ENCODE measurements around the gene MT1A. TPM values are rescaled to one million over a fixed set of nuclear protein-coding genes. Genes with fewer than 3 reads are reported as not detected.

Gene MT1A
- total RNA-seq, 1 experiment from 2014 or later = not detected

DNA sequence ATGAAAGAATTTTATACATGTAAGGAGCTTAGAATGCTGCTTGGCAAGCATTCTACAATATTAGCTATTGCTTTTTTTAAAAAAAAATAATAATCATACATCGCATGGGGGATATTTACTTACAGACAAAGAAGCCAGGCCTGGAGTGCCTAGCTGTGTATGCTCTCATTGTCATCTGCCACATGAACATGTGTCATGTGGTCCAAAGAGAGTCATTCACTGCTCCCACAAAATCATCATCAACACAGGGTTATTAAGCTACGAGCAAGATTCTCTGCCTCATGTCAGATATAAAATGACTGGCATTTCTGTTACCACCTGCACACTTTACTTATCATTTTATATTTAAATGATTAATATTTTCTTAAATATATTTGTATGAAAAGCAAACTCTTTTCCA, 14.8 kb upstream of the MT1A start:
- CTCF ChIA-PET = interaction anchor here (0.5 kb wide), 1 partner anchor 287 kb away, joined by 4 read pairs; no protein-coding TSS in a partner anchor
- peaks cover 40% of the 10 kb centered on the region for H3K27me3 Mint-ChIP-seq (ENCODE audit: unreplicated experiment)
- BruUV-seq (replicated peaks) = no TSS peak

DNA sequence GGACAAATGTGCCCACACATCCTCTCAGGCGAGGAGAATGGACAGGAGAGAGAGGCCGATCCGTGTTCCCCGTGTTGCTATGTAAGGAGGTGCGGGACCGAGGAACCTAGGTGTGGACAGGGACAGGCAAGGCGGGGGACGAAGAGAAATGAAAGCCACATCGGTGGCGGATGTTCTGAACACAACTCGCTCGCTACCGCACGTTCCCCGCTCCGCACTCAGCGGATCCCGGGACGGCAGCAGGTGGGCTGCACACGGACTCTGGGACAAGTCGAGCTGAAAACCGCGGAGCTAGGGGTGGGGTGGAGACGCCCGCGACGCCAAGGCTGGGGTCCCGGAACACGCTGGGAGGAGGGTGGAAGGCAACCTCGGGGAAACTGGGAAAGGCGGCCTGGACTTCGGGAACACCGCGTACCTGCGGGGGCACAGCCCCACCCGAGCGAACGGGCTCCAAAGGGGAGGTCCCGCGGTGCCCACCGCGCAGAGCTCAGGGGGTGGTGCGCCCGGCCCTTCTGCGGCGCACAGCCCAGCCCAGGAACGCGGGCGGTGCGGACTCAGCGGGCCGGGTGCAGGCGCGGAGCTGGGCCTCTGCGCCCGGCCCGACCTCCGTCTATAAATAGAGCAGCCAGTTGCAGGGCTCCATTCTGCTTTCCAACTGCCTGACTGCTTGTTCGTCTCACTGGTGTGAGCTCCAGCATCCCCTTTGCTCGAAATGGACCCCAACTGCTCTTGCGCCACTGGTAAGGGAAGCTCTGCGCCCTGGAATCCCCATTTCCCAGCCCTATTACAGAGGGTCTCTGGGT, 13.1 kb upstream of the MT1A start, which contains the start of gene MT1E:
MT1E (plus strand) TSS at position 642 of the 803 bp plus-strand sequence; CDS start at position 713, 71 bp downstream.
- no TSS peak for BruUV-seq (replicated peaks)
- TF ChIP-seq, protein P1, sequence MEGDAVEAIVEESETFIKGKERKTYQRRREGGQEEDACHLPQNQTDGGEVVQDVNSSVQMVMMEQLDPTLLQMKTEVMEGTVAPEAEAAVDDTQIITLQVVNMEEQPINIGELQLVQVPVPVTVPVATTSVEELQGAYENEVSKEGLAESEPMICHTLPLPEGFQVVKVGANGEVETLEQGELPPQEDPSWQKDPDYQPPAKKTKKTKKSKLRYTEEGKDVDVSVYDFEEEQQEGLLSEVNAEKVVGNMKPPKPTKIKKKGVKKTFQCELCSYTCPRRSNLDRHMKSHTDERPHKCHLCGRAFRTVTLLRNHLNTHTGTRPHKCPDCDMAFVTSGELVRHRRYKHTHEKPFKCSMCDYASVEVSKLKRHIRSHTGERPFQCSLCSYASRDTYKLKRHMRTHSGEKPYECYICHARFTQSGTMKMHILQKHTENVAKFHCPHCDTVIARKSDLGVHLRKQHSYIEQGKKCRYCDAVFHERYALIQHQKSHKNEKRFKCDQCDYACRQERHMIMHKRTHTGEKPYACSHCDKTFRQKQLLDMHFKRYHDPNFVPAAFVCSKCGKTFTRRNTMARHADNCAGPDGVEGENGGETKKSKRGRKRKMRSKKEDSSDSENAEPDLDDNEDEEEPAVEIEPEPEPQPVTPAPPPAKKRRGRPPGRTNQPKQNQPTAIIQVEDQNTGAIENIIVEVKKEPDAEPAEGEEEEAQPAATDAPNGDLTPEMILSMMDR (IDR thresholded peaks at IDR 0.05; ENCODE audit: unreplicated experiment) = no peak
- DNase-seq = no peak
- intact Hi-C loops (cut with micrococcal nuclease; ENCODE audit: unreplicated experiment) = no loop called here
- H3K4me3 Mint-ChIP-seq (ENCODE audit: low read depth, unreplicated experiment) = peak within 1 kb of the TSS; percentile 84
- no peaks in the 10 kb centered on the region for H3K9me3 Mint-ChIP-seq (ENCODE audit: low read depth, unreplicated experiment)
- CTCF ChIA-PET = interaction anchor here (2.4 kb wide), 1 partner anchor 17 kb away, joined by 6 read pairs; the partner anchor contains the start of gene MT2A
- peak within 1 kb of the TSS; percentile 42 for H3K27ac Mint-ChIP-seq (ENCODE audit: unreplicated experiment)
- peaks cover 8% of the 10 kb centered on the region for H3K36me3 Mint-ChIP-seq (ENCODE audit: insufficient read depth, unreplicated experiment)
- peaks cover 39% of the 10 kb centered on the region for H3K27me3 Mint-ChIP-seq (ENCODE audit: unreplicated experiment)
- peaks cover 23% of the 10 kb centered on the region for H3K4me1 Mint-ChIP-seq (ENCODE audit: low read depth, unreplicated experiment)

More for the DNA sequence above, 14.8 kb upstream of the MT1A start:
- TF ChIP-seq, protein P1 (IDR thresholded peaks at IDR 0.05; ENCODE audit: unreplicated experiment) = no peak
- H3K27ac Mint-ChIP-seq (ENCODE audit: unreplicated experiment) = no peak overlapping the region
- no peak overlapping the region for H3K4me3 Mint-ChIP-seq (ENCODE audit: low read depth, unreplicated experiment)
- intact Hi-C loops (cut with micrococcal nuclease; ENCODE audit: unreplicated experiment) = no loop called here
- DNase-seq = no peak
- H3K36me3 Mint-ChIP-seq (ENCODE audit: insufficient read depth, unreplicated experiment) = peaks cover 8% of the 10 kb centered on the region
- H3K4me1 Mint-ChIP-seq (ENCODE audit: low read depth, unreplicated experiment) = peaks cover 23% of the 10 kb centered on the region
- no peaks in the 10 kb centered on the region for H3K9me3 Mint-ChIP-seq (ENCODE audit: low read depth, unreplicated experiment)

DNA sequence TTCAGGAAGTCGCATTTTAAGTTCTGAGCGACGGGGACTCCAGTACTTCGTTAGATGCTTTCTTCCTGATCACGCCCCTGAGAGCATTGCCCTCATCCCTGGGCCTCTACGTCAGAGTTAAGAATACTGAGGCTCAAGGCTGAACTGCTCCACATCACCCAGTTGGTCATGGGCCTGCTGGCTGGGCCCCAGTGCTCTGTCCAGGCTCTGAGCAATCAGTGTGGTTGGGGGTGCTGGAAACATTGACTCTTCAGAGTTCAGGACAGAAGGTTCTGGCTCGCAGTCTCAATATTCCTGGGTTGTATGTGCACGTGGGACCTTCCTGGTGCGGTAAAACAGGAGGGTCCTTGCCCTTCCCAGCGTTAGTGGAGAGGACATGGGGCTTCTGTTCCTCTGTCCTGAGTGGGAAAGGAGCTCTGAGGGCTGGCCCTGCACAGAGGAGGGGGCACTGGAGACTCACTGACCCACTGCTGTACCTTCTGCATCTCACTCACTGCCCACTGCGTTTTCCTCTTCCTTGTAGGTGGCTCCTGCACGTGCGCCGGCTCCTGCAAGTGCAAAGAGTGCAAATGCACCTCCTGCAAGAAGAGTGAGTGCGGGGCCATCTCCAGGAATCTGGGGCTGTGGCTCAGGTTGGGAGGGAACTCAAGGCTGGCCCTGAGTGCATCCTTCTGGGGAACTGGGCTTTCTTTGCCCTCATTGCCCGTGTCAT, 12.4 kb upstream of the MT1A start:
- CTCF ChIA-PET = interaction anchor here (2.4 kb wide), 1 partner anchor 18 kb away, joined by 6 read pairs; the partner anchor contains the start of gene MT2A
- Mint-ChIP-seq H3K9me3 (ENCODE audit: low read depth, unreplicated experiment) (no peaks in the 10 kb centered on the region), H3K27me3 (ENCODE audit: unreplicated experiment) (peaks cover 46% of the 10 kb centered on the region), H3K36me3 (ENCODE audit: insufficient read depth, unreplicated experiment) (peaks cover 8% of the 10 kb centered on the region), H3K27ac (ENCODE audit: unreplicated experiment) (no peak overlapping the region), H3K4me3 (ENCODE audit: low read depth, unreplicated experiment) (peak overlapping the region; percentile 84), H3K4me1 (ENCODE audit: low read depth, unreplicated experiment) (peaks cover 23% of the 10 kb centered on the region)
- DNase-seq = no peak
- TF ChIP-seq, protein P1 (IDR thresholded peaks at IDR 0.05; ENCODE audit: unreplicated experiment) = no peak
- no TSS peak for BruUV-seq (replicated peaks)
- intact Hi-C loops (cut with micrococcal nuclease; ENCODE audit: unreplicated experiment) = no loop called here

DNA sequence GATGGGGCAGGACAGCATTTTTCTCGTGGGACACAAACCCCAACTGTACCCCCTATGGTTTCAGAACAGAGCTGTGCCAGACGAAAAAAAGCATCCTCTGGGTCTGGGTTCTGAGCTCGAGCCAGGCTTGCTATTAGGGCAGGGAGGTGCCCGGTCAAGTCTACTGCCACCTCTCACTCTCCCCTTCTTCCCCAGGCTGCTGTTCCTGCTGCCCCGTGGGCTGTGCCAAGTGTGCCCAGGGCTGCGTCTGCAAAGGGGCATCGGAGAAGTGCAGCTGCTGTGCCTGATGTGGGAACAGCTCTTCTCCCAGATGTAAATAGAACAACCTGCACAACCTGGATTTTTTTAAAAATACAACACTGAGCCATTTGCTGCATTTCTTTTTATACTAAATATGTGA, 11.8 kb upstream of the MT1A start:
- Mint-ChIP-seq H3K4me1 (ENCODE audit: low read depth, unreplicated experiment) (peaks cover 26% of the 10 kb centered on the region), H3K36me3 (ENCODE audit: insufficient read depth, unreplicated experiment) (peaks cover 11% of the 10 kb centered on the region), H3K9me3 (ENCODE audit: low read depth, unreplicated experiment) (no peaks in the 10 kb centered on the region), H3K27ac (ENCODE audit: unreplicated experiment) (no peak overlapping the region), H3K4me3 (ENCODE audit: low read depth, unreplicated experiment) (no peak overlapping the region), H3K27me3 (ENCODE audit: unreplicated experiment) (peaks cover 52% of the 10 kb centered on the region)
- TF ChIP-seq, protein P1 (IDR thresholded peaks at IDR 0.05; ENCODE audit: unreplicated experiment) = no peak
- intact Hi-C loops (cut with micrococcal nuclease; ENCODE audit: unreplicated experiment) = no loop called here
- no peak for DNase-seq
- CTCF ChIA-PET = interaction anchor here (2.4 kb wide), 1 partner anchor 19 kb away, joined by 6 read pairs; the partner anchor contains the start of gene MT2A
- no TSS peak for BruUV-seq (replicated peaks)
